ENCODE results near the gene BDNF.
"Not testable (repeated sequence)": the region's sequence is repeated elsewhere in the genome, so short reads cannot be mapped to it uniquely, and the experiment has no call there.

BDNF gene

DNA sequence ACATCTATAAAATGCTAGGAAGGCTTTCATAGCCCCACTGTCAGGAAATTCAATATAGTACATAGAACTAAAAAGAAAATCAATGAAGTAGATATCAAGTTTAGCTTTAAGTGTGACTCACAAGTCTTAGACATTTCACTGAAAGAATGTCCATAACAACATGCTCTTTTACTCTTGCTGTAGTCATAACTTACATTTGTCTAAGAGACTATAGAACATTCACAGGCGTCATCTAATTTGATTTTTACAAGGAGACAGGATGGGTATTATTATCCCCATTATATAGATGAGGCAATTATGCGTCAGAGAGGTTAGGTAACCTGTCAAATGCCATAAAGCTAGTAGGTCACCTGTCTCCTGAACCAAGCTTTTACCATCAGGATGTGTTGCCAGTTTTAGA, 36.9 kb downstream of the BDNF start:
- no peak for DNase-seq

DNA sequence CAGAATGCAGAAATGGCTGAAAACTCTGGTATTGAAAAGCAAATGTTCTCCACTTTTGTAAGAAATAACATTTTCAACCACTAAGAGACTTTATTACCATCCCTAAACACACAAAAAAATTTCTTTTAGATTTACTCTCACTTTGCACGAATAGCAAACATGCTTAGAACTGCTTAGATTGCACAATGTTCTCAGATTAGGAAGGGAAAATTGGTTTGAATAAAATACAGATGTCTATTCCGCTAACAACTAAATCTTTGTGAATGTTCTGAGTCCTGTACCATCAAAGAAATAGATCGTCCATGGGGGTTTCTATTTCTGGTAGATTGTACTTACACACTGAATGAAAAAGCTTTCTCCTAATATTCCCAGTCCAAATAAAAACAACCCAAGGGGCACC, 40.1 kb downstream of the BDNF start:
- no peak for DNase-seq

DNA sequence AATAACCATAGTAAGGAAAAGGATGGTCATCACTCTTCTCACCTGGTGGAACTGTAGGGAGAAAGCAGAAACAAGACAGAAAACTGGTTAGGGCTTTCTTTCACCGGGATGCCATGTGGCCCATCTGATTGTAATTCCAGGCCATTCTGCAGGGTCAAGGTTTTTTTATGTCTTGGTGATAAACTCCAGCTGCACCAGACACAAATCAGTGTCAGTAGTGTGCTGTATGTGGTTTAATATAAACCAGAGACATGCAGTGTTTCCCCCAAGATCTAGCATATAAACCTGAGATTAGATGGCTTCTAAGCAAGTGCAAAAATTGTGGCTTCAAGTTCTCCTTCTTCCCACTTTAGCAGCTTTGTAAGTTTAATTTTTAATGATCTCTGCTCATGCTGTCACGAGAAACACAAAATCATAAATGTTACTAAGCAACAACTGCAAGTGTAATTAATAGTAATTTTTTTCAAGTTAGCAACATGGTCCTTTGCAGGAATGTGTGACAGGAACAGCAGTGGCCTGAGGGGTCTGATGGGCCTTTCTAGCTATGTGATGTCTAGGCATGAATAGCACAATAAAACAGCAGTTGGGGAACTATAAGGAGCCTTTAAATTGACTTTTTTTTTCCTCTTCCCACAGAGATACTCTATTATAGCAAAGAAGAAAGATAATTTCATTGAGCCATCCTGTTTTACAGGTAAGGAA, 41.6 kb downstream of the BDNF start:
- no peak for DNase-seq

DNA sequence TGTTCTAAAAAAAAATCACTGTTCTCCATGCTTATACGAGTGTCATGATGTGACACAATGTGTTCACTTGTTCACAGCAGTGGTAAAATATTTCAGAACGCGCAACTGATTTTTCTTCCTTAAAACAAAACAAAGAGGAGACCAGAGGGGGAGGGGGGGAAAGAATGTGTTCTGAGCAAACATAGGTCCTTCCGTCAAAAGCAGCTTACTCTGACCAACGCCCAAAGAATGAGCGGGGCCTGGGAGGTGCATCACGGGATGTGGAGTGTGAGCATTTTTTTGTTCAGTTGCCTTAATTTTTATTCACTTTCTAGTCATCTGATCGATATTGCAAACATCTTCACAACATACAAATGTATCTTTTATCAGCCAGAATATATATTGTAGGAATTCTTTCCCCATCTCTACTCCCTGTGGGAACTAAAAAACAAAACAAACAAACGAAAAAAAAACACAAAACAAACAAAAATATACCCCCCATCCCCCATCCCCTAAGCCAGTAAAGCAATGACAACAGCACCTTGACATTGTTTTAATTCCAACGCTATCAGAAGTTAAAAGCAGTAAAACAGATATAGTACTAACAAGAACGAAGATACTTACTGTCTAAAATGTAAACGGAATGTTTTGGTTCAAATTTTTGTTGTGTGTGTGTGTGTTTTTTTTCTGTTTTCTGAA, 43.3 kb downstream of the BDNF start:
- DNase-seq, result no peak

DNA sequence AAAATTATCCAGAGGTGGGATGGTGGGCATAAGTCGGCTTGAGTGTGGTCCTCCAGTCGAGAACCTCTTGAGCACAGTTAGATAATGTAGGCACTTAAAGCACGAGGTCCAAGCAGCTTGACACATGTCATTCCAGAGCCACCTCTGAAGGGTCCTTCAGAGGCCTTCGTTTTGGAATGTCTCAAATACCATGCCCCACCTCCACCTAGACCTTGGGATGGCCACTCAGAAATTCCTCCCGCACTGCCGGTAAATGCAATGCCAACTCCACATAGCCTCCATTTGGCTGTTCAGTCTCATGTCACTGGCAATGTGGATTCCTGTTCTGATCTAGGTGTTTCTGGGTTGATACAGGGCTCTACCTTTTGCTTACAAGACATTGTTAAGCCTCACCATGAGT, 43.9 kb downstream of the BDNF start:
- no peak for DNase-seq

DNA sequence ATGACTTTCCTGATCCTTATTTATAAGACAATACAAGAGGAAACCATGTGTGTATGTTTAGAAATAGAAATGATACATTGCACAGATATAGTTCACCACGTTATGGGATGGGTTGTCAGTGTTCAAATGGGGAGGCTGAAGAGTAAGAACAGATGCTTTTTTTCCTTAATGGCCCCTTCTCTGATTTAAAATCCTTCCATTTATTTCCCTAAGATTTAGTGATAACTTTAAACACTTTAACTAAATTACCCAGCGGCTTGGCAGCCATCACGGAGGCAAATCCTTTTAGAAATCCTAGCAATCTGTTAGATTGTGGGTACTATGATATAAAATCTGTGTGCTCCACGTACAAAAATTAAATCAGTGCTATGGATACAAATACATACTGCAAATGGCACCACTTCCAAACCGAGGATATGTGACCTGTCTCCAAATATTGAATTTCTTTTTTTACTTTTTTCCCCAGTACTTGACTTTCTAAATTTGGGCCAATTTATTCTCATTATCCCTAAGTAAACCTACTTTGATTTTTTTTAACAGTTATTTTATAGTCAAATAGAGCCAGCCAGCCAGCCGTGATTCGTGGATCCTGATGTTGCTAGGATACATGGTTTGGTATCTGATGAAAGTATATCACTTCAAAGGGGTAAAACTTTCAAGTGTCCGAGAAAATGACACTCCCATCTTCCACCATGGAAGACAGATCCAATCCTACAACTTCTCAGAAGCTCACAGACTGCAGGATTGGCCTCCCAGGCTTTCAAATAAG, 46.1 kb downstream of the BDNF start:
- DNase-seq, result no peak

DNA sequence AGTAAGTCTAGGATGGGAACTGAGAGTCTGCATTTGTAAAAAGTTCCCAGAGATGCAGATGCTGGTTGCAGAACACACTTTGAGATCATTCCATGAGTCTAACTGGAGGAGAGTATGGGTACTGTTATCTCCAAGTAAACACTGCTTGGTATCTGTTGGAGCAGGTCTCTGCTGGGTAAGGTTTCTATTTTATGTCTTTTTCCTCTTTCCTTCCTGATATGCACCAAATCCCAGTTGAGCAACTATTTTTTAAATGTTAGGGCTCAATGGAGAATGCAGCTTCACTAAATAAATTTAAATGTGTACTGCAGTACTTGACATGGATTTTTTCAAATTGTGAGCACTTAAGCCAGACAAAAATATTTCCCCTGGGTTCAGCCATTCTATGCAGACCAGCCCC, 48.5 kb downstream of the BDNF start:
- DNase-seq, result no peak

DNA sequence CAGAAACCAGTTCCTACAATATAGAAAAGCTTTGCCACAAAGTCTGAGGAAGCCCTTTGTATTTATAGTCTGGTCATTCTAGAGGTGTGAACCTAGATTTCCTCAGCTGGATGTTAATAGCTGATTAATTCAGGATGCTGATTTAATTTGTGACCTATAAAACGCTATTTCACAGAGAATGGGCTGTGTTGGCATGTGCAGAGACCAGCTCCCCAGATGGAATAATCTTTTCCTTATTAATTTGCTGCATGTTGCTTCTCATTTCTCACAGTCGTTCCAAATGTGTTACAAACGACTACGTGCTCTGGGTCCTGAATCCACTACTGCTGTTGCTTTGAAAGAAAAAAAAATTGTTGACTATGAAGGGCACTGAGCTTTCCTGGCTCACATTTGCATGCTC, 49.3 kb downstream of the BDNF start:
- DNase-seq, result no peak

DNA sequence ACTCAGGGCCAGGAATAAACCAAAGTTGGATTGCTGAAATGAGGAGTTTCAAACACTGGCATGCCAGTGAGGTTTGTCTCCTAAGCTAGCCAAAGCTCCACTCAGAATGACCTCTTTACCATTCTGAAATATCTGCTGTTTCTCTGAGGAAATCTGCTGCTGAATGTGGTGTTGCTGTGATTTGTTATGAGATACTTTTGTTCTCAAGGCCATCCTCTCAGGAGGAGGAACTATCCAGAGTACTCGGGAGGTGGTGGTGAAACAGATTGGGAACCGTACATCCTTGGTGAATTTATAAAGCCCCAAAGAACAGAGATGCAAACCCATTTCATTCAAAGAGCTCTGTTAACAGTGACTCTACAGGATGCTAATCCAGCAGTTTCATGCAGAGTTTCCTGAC, 50.5 kb downstream of the BDNF start:
- no peak for DNase-seq

DNA sequence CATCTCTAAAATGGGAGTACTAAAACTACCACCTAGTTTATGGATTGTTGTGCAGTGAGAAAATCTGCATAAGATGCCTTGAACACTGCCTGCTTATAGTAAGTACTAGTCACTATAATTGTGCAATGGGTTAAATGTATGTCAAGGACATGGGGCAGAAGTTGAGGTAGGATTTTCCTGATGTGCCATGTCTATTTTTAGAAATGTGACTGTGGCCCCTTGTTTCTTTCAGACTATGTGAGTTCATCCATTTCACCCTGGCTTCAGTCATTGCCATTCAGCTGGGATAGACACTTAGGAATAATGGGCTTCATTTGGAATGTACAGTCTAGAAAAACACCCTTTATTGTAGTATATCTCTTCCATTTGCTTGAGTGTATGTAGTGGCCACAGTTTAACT, 51.4 kb downstream of the BDNF start:
- no peak for DNase-seq

DNA sequence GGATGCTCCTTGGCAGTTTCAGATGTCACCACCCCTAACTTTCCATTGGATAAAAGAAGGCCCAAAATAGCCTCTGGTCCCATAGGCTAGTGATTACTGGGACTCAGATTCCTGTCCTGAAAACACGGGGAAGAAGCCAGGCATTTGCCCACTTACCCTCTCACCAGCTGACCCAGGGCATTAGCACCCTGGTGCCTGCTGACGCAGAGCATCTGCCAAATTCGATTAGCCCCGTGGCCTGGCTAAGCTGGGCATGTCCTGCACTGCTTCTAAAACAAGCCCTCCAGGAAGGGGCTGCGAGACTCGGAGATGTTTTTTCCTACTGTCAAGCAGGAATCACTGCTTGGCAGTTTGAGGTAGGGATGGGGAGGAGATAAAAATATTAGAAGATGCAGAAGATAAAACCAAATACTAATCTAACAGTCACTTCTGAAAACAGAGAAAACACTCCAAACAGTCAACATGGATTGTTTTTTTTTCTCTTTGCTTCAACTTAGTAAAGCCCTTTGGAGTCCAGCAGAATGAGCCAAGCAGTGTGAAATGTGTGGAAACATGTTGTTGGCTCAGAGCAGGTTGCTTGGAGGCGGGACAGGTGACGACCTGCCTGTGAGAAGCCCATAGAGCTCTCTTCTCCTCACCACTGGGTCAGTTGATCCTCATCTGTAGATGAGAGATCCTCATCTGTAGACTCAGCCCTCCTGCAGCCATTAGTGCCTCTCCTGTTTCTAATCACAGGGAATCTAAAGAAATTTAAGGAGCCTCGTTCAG, 54.0 kb downstream of the BDNF start:
- no peak for DNase-seq

DNA sequence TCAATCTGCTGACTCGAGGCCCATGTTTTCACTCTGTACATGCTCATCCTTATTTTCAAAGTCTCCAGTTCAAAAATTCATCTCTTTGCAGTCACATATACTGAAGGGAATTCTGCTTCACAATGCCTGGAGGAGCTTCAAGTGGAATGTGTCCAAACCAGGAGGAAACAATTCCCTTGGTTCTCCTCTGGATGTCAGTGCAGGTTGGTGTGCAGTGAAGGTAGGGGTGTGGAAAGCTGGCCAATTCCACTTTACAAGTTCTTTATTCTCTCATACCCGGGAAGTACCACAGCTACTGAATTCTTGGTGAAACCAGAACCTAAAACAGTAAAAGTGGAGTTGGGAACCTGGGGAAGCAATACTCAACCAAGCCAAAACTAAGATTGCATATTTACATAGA, 57.3 kb downstream of the BDNF start:
- no peak for DNase-seq

DNA sequence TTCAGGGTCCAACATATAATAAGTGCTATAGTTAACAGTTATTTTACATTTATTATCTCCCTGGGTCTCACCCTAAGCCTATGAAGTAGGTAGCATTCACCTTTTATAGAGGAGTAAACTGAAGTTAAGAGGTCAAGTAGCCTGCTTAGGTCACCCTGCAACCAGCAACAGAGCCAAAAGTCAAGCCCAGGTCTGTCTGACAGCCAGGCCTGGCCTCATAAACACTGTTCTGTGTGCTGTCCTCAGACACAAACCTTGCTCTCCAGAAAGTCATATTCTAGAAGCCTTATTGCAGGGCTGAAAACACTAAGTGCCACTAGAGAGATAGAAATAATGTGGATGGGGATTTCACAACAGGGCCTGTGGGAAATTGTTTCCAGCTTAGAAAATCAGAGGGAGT, 59.3 kb downstream of the BDNF start:
- no peak for DNase-seq

DNA sequence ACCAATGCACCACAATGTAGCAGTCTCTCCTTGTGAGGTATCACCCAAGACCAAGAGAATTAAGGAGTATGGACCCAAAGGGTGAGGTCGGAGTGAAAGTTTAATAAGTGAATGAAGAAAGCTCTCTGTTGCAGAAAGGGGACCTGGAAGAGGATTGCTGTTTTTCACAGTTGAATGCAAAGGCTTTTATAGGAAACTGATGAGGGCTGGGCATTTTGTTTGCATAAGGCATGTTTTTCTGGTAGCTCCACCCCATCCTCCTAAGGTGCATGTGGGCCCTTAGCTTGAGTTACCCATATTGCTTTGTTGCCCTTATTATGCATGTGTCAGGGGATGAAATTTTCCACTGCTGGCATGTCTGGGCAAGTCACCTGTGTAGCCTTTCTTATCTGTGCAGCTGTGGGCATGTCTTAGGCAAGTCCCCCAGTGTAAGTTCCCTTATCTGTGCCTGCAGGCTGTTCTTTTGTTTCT, 64.7 kb downstream of the BDNF start:
- no peak for DNase-seq

DNA sequence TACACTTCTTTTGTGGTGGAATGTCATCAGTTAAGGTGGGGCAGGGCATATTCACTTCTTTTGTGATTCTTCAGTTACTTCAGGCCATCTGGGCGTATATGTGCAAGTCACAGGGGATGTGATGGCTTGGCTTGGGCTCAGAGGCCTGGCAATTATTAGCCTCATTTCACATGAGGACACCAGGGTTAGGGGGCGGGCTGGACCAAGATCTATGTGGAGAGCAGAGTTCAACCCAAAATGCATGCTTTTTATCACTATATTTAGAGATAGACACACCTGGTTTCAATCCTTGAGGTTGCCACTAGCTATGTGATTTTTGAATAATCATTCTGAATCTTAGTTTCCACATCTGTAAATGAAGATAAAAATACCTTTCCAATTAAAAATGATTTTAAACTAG, 65.5 kb downstream of the BDNF start:
- not testable (repeated sequence) for DNase-seq

DNA sequence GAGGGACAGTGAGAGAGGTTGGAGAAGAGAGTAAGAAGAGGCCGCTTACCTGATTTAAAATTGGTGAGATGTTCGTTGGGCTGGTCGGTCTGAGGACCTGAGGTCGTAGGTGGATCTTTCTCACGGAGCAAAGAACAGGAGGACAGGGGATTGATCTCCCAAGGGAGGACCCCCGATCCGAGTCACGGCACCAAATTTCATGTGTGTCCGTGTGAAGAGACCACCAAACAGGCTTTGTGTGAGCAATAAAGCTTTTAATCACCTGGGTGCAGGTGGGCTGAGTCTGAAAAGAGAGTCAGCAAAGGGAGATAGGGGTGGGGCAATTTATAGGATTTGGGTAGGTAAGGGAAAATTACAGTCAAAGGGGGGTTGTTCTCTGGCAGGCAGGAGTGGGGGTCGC, 66.0 kb downstream of the BDNF start:
- DNase-seq, result not testable (repeated sequence)

DNA sequence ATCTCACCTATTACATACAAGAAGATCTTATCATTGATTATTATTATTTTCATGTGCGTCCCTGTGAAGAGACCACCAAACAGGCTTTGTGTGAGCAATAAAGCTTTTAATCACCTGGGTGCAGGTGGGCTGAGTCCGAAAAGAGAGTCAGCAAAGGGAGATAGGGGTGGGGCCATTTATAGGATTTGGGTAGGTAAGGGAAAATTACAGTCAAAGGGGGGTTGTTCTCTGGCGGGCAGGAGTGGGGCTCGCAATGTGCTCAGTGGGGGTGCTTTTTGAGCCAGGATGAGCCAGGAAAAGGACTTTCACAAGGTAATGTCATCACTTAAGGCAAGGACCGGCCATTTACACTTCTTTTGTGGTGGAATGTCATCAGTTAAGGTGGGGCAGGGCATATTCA, 71.2 kb downstream of the BDNF start:
- not testable (repeated sequence) for DNase-seq

DNA sequence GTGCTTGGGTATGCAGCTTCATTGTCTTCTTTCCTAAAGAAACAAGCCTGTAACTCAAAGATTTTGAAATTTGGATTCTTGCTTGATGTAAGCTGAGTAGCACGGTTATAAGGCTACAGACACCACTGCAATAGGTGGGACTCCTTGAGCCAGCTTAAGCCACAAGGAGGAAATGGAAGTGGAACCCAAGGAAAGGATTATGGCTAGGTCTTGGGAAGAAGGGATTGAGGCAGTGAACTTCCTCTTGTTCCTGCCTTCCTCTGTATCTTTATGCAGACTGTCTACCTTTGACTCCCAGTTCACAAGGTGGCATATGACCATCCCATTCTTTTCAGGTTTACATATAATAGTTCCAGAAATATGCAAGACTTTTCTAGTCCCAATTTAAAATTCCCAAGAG, 72.3 kb downstream of the BDNF start:
- no peak for DNase-seq

DNA sequence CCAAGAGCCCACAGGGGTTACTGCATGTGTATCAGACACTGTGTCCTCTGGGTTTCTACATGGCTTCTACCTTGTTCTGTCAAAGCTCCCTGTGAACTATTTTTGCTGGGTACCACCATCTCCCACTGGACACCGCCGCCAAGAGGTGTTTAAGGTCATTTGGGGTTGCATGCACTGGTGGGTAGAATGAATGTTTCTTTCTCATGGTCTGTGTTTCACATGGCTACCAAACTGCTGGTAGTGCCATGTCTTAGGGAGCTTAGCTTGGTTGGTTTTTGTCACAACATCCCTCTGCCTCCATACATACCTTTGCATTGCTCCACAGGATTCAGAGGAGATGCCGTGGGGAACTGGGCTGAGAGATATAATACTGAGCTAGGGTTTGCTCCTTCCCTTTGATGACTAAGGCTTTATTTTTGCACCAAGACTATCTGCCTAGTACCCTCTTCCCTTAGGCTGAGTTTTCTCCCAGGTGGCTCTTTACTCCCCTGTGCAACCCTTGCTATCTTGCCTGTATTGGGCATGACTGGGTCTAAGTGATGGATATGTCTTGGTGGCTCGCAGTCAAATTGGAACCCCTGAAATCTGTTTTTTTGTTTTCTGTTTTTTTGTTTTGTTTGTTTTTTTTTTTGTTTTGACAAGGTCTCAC, 73.2 kb downstream of the BDNF start:
- no peak for DNase-seq

DNA sequence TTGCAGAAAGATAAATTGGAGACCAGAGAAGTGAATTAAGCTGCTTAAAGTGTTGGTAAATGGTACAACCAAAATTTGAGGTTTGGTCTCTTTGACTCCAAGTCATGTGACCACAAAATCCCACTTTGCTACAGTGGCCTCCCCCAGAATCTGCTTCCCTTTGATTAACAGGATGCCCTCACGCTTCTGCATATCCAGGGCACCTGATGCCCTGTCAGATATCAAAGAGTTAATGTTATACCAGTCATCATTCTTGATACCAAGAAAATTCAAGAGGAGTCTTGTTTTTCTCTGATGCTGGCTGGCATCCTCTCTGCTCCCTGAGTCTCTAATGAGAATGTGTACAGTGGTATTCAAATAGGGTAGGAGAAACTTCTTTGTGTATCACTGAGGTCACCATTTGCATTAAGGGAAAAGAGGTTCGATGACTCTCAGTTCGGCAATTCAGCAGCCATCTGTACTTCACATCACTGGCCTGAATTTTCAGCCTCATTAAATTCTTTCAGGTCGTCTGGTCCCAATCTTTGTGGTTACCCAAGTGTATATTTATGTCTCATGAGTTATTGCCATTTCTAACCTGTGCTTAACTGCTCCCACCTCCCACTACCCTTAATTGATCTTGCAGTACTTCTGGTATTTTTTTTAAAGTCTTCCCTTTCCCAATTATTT, 73.9 kb downstream of the BDNF start:
- DNase-seq, result no peak

DNA sequence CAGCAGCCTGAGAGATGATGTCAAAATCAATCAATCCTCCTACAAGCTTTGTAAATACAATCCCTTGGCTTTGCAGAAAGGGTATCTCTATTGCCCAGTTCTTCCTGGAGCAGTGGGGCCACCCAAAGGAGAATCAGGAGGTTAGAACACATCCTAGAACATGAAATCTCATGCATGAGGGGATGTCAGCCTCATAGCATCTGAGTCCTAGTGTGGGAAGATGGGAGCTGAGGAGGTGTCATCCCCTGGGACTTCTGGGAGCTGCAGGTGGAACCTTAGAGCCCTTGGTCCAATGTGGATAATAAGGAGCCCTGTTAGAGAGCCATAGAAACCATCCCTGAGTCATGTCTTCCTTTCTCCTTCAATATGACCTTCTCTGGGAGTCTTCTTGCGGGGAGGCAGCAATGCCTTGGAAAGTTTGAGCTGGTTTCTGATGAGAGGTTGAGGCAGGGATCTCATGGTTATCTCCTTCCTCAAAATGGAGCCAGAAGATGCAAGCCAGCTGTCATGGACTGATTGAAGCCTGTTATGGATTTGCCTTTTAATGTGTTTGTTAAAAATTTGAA, 74.8 kb downstream of the BDNF start:
- no peak for DNase-seq
